GM12878 (cell line): ENCODE results near the gene VSX2. TPM values are rescaled to one million over a fixed set of nuclear protein-coding genes. Genes with fewer than 3 reads are reported as not detected.

Experiments
- EP300 ChIP-seq, 2 experiments: fragments of 150-350 bp in 1 of 2; IDR thresholded peaks; 2 replicates each; pipeline ENCODE4 v1.6.1; 2011 to 2012; ENCODE audit warnings: low read depth in 2 of 2, low read length in 2 of 2, borderline replicate concordance in 1 of 2, improper control_type of control experiment in 1 of 2, inconsistent platforms in 1 of 2; ENCODE audit not compliant: control insufficient read depth in 1 of 2
- IRF3 ChIP-seq: fragments of 450-650 bp; IDR thresholded peaks from 2 replicates; pipeline ENCODE4 v1.6.1; 2014; ENCODE audit warnings: mild to moderate bottlenecking
- KAT2A ChIP-seq: conservative IDR thresholded peaks from 2 replicates; pipeline ENCODE4 v1.6.1; 2011; ENCODE audit warnings: low read depth, low read length; ENCODE audit not compliant: control insufficient read depth
- MEF2A ChIP-seq: IDR thresholded peaks from 2 replicates; pipeline ENCODE4 v1.6.1; 2011; ENCODE audit warnings: low read depth, mild to moderate bottlenecking, low read length, moderate library complexity; ENCODE audit not compliant: insufficient read depth
- NFYA ChIP-seq: IDR thresholded peaks from 2 replicates; pipeline ENCODE4 v1.6.1; 2011; ENCODE audit warnings: low read depth, mild to moderate bottlenecking, low read length, improper control_type of control experiment, borderline replicate concordance
- PBX3 ChIP-seq: IDR thresholded peaks from 2 replicates; pipeline ENCODE4 v1.6.1; 2011; ENCODE audit warnings: mild to moderate bottlenecking, low read depth, low read length, moderate library complexity; ENCODE audit not compliant: insufficient replicate concordance
- POU2F2 ChIP-seq: IDR thresholded peaks from 3 replicates; pipeline ENCODE4 v1.6.1; 2011; ENCODE audit warnings: low read depth, mild to moderate bottlenecking, low read length, borderline replicate concordance
- SRF ChIP-seq, 2 experiments: IDR thresholded peaks; 2 replicates each; pipeline ENCODE4 v1.6.1; 2011; ENCODE audit warnings: low read depth in 2 of 2, low read length in 2 of 2, mild to moderate bottlenecking in 1 of 2, moderate library complexity in 1 of 2
- STAT3 ChIP-seq: IDR thresholded peaks from 2 replicates; pipeline ENCODE4 v1.6.1; 2011; ENCODE audit warnings: low read depth, low read length, improper control_type of control experiment
- WRNIP1 ChIP-seq: IDR thresholded peaks from 2 replicates; pipeline ENCODE4 v1.6.1; 2011; ENCODE audit warnings: low read depth, low read length, improper control_type of control experiment, borderline replicate concordance
- ZNF274 ChIP-seq: IDR thresholded peaks from one replicate; pipeline ENCODE4 v1.8.0; 2011; ENCODE audit not compliant: insufficient read length, insufficient read depth
- polyA plus RNA-seq, 11 experiments: library from polyadenylated mRNA; depleted of rRNA in 4 of 11; unstranded in 6 of 11; stranded (reverse) in 5 of 11; fragments of >200 nt; fragmentation: Nextera tagmentation in 4 of 11; fragmentation: Illumina TruSeq in 1 of 11; extraction: Ambion mirVana in 4 of 11; extraction: Trizol in 1 of 11; gene quantifications; 1 replicate in 1 of 11; 2 replicates in 10 of 11; pipeline versions ENCODE4 v1.2.1 to v1.2.3, GENCODE V29; 2011 to 2016; ENCODE audit warnings: inconsistent platforms in 2 of 11, missing spikeins in 2 of 11, low read depth in 1 of 11
- total RNA-seq, 4 experiments: library from RNA; depleted of rRNA in 3 of 4; stranded (reverse); fragments of >200 nt in 3 of 4; fragmentation: Illumina TruSeq in 1 of 4; extraction: Trizol in 1 of 4; gene quantifications; 2 replicates each; pipeline versions ENCODE4 v1.2.1 to v1.2.3, GENCODE V29; 2013 to 2021

VSX2 gene
- total and polyA plus RNA-seq, 10 of the 15 experiments (the other 5 are each of a cell fraction or from before 2014, with no cell fraction given) = 0.04 to 0.05 TPM; not detected in 8

- TF ChIP-seq EP300 (IDR thresholded peaks at IDR 0.05; ENCODE audit: borderline replicate concordance in 1 of 2, control insufficient read depth in 1 of 2, low read depth in 2 of 2, low read length in 2 of 2) = no peak
- TF ChIP-seq KAT2A = no peak
- no peak for TF ChIP-seq STAT3
- no peak for TF ChIP-seq WRNIP1
- TF ChIP-seq MEF2A = no peak
- no peak for TF ChIP-seq SRF (IDR thresholded peaks at IDR 0.05; ENCODE audit: low read depth in 2 of 2, low read length in 2 of 2)
- TF ChIP-seq ZNF274 = no peak
- TF ChIP-seq IRF3 = no peak
- no peak for TF ChIP-seq PBX3
- no peak for TF ChIP-seq NFYA
- no peak for TF ChIP-seq POU2F2
- TF ChIP-seq, all 136 proteins: peak for 0
These were observed 32.1 kb downstream of the VSX2 start (continued) for GRCh38 chr14:74271365-74271764.
